ENCODE data around the gene GABPB1.

Gene GABPB1

DNA sequence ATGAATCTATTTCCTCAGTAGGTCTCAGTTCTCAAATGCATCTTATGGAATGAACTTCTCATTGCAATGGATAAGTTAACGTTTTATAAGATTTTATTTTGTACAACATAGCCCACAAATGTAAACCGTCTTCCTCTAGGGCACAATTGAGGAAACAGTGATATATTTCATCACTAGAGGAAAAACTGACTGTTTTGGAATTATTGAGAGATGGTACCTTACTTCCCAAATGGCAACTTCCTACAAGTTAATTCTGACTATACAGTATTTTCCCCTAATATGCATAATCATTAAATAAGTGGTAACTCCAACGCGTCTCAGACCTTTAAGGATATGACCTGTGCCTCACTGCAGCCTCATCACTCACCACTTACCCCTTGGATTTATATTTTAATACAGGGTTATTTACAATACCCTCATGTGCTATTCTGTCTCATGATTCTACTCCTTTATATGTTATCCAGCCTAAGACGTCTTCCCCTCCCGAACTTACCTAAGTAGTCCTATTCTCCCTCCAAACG, 13.3 kb downstream of the GABPB1 start:
- DNase-seq: no peak

DNA sequence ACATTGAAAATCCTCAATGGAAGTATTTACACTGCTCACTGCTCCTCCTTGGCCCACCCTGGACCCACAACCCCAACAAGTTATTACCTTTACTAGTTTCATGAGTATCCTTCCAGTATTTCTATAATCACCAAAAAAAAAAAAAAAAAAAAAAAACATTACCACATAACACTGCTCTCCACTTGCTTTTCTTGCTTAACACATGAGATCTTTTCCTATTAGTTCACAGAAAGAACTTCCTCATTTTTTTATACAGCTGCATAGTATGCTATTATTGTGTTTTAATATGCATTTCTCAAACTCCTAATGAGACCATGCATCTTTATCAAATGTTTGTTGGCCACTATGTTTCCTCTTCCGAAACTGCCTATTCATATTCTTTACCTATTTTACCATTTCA, 14.6 kb downstream of the GABPB1 start:
- no peak for DNase-seq

DNA sequence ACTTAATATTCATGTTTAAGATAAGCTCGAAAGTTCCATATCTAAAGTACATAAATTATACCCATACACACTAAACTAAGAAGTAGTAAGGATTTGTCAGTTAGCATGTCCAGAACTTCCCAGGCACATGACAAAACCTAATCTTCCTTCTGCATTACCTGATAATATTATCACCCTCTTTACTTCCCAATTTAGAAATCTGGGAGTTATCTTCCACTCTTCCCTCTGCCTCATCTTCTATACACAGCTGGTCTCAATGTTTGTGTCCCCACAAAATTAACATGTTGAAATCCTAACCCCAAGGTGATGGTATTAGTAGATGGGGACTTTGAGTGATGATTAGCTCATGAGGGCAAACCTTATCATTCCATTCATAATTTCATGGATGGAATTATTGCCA, 15.3 kb downstream of the GABPB1 start:
- no peak for DNase-seq

DNA sequence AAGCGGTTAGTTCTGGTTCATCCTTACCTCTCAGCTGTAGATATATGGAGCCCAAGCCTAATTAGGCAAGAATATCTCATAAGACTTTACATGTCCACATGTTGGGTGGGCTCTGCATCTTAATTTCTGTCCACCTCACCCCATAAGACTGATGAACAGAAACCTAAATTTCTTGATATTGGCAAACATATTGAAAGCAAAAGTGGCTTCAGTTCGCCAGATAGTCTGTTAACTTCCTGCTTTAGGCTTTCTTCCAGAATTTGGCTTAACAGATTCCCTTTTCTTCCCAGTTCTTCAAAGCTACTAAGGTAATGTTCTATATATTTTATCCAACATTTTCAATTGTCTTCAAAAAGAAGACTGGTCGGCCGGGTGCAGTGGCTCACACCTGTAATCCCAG, 19.7 kb downstream of the GABPB1 start:
- no peak for DNase-seq

DNA sequence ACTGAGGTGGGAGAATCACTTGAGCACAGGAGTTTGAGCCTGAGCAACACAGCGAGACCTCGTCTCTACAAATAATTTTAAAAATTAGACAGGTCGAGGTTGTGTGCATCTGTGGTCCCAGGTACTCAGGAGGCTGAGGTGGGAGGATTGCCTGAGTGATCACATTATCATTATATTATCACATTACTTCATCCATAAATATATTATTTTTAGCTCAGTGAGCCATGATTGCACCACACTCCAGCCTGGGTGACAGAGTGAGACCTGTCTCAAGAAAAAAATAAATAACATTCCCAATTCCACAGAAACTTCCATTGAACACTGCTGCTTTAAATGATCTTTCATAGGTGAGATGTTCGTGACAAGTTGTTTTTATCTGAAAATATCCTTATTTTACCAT, 21.8 kb downstream of the GABPB1 start:
- DNase-seq: no peak

DNA sequence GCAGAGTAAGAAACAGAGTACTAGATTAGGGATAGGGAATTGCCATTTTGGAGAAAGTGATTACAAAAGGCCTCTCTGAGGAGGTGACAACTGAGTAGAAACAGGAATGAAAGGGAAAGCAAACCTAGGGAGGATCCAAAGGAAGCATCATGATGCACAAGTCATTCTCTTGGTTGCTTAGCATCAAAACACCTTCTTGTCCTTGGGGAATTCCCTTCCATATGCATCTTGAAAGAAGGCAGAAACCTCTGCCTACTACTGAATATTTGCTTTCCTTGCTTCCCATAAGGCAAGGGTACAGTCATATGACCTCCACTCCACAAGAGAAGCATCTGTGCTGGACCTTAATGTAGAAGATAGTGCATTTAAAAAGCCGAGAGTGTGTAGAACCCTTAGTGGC, 24.1 kb downstream of the GABPB1 start:
- no peak for DNase-seq

DNA sequence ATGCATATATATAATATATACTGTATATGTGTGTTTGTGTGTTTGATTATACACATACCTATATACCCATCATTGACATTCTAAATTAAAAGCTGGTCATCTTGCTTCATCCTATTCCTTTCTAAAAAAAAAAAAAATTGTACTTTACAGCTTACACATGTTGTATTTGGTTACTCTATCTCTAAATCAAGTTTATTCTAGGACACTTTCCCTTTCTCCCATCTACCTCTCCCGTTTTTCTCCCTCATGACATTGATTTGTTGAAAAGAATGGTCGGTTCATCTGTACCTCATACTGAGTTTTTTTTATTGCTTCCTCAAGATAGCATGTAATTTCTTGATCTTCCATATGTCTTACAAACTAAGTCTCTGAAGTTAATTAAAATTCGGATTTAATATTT, 26.9 kb downstream of the GABPB1 start:
- DNase-seq: no peak

DNA sequence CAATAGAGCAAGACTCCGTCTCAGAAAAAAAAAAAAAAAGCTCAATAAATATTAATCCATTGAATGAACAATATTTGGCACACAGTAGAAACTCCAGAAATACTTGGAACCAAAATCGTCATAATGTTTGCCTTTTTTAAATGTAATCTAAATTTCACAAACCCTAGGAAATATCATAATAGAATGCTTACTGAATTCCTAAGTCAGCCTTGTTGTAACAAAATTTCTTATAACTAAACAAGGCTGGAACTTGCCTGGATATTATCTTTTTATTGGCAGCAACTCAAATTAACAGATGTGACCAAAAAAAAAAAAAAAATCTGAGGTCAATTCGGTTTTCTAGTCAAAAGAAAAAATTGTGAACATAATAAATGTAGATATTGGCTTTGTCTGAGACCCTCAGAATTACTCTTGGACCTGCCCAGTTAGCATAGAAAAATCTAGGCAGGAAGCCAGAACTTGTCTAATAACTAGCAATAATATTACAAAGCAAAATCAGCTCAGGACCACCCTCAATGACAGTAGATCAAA, 33.3 kb downstream of the GABPB1 start:
- no peak for DNase-seq

DNA sequence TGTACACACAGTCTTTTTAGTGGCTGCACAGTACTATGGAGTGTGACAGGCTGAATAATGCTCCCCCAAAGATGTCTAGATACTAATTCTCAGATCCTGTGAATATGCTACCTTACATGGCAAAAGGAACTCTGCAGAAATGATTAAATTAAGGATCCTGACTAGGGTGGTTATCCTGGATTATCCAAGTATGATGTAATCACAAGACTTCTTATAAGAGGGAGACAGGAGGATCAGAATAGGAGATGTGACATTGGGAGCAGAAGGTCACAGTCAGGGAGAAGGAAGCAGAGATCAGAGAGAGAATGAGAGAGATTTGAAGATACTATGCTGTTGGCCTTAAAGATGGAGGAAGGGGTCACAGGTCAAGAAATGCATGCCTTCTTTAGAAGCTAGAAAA, 34.5 kb downstream of the GABPB1 start:
- no peak for DNase-seq

DNA sequence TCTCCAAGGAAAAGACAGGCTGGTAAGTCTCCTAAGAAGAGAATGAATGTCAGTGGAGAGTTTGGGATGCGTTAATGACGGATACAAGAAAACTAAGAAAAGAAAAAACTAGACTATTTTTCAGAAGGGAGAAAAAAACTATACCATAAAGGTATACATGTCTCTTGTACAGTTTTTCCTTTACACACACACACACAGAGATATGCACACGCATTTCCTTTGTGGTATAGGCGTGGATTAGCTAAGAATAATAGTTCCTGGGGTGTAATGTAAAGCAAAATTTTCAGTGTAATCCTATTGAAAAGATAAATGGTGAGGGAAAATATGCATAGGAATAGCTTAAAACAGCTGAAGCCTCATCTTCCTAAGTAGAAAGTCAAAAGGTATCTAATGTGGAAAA, 36.3 kb downstream of the GABPB1 start:
- no peak for DNase-seq

DNA sequence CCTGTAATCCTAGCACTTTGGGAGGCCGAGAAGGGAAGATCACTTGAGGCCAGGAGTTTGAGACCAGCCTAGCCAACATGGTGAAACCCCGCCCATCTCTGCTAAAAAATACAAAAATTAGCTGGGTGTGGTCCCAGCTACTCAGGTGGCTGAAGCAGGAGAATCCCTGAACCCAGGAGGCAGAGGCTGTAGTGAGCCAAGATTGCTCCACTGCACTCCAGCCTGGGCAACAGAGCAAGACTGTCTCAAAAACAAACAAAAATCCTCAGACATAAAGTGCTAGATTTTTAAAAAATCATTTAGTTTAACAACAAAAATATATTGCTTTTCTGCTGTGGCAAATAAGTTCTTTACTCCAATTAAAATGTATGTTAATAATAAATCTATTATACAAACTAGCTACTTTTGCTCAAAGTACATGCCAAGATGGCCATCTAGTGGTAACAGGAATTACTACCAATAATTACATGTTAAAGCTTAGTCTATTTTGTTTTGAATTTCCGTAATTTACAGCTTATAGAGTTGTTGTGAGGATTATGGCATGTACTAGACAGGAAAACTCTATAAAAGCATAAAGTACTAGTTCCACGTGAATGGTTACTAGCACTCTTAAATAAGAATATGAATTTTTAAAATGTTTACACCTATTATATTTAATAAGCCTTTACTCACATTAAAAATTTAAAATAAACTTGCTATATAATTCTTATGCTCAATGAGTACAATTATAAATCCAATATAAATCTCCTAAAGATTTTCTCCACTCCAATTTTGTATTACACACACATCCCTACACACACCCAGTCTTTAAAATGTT, 39.0 kb downstream of the GABPB1 start:
- no peak for DNase-seq

DNA sequence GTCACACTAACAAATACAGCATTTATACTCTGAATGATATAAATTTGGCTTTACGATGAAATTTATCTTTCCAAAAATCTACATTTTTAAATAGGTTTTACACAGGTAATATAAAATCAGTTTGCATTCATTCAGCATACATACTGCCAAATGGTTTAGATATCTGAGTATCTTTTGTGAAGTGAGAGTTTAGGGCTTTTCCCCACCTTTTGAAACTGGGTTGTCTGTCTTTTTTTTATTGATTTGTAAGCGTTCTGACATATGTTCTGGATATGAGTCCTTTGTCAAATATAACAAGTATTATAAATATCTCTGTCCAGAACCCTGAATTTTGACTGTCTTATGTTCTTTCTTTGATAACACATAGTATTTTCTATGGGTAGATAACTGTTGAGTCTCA, 42.4 kb downstream of the GABPB1 start:
- DNase-seq: no peak

DNA sequence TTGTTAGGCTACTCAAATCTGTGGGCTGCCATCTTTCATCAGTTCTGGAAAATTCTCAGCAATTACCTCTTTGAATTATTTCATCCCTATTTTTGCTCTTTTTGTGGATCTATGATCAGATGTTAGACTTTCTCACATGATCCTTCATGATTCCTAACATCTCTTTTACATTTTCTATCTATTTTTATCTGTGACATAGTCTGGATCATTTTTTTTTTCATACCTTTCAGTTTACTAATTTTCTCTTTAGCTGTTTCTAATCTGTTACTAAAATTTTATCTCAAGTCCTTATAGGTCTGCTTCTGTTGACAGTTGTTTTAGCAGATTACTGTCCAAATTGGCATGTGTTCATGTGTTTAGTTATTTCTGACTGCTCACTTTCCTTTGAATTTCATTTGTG, 47.2 kb downstream of the GABPB1 start:
- no peak for DNase-seq

DNA sequence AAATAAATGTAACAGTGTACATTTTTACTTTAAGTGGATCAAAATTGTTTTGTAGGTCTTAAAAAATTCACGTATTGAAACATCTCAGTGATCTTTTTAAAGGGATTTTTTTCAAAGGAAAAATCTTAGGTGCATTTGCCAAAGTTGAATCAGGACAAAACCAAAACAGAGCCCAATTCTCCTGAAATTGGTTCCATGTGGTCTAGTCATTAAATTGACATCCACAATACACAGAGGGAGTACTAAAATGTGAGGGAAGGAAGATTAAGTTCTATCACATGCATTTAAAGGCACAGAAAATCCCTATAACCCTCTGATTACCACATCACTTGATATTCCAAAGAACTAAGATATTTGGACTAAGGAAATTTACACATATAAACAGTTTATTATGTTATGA, 50.2 kb downstream of the GABPB1 start:
- no peak for DNase-seq

DNA sequence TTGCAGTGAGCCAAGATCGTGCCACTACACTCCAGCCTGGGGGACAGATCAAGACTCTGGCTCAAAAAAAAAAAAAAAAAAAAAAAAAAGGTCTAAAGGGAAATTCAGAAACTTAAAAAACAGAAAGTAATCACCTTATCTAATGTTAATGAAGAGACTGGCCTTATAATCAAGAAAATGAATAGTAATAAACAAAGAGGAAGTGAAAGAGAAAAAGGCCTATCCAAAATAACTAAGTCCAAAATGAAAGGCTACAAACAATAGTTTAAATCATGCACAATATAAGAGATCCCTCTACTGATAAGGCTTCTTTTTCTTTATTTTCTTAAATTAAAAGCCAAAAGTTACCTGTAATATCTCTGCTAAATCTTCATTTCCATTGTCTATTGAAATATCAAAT, 52.4 kb downstream of the GABPB1 start:
- DNase-seq: no peak

DNA sequence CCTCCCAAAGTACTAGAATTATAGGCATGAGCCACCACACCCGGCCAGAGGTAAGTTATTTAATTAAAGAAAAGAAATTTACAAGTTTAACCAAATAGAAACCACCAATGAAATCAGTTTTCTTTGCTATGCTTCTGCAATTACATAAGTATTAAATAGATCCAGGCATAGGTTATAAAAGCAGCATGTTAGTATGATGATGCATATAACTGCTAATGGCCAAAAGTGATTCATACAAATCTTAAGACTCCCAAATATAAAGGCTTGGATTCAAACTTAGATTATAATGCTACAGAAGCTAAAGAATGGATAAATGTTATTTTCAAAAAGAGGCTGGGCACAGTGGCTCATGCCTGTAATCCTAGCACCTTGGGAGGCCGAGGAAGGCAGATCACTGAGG, 56.7 kb downstream of the GABPB1 start:
- DNase-seq: no peak

DNA sequence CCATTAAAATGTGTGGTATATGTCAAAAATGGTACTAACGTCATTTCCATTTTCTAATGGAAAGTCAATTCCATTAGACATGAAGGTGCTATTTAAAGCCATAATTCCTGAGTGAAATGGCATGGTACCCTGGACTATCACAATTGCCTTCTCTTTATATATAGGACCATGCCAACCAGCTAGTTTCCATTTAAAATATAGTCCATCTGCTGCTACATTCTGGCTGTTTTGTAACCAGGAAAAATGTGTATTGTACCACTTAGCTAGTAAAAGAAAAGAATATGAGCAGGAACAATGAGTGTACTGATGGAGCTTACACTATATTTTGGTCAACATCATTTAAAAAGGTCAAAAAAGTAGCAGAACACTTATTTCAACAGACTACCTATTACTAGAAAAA, 59.0 kb downstream of the GABPB1 start:
- no peak for DNase-seq

DNA sequence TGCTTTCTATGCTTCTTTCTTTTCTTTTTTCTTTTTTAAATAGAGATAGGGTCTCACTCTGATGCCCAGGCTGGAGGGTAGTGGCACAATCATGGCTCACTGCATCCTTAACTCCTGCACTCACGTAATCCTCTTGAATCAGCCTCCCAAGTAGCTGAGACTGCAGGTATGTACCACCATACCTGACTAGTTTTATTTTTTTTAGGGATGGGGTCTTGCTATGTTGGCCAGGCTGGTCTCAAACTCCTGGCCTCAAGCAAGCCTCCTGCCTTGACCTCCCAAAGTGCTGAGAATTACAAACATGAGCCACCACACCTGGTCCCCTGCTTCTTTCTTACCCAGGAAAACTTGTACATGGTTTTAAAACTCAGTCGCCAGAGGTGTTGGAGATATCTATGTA, 65.2 kb downstream of the GABPB1 start:
- no peak for DNase-seq

DNA sequence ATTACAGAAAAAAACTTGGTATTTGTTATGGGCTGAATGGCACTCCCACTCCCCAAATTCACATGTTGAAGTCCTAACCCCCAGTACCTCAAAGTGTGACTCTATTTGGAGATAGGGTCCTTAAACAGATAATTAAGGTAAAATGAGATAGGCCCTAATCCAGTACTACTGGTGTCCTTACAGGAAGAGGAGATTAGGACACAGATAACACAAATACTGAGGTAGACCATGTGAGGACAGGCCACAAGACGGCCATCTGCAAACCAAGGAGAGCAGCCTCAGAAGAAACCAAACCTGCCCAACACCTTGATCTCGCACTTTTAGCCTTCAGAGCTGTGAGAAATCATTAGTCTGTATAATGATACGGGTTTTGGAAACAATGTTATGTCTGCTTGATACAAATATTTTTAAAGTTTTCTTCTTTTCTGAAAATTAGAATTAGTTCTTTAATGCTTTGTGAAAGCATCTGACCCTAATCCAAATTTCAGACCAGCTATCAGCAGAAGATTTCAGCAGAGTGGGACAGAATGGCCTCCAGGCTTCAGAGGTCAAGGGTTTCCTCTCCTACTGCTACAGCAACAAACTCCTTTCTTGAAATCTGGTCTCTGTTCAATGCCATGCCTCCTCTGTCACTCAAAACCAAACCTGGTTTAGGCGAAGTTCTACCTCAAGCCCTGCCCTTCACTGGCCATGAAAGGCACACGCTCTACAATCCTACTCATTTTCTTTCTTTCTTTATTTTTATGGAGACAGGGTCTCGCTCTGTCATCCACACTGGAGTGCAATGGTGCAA, 67.5 kb downstream of the GABPB1 start:
- DNase-seq: no peak

DNA sequence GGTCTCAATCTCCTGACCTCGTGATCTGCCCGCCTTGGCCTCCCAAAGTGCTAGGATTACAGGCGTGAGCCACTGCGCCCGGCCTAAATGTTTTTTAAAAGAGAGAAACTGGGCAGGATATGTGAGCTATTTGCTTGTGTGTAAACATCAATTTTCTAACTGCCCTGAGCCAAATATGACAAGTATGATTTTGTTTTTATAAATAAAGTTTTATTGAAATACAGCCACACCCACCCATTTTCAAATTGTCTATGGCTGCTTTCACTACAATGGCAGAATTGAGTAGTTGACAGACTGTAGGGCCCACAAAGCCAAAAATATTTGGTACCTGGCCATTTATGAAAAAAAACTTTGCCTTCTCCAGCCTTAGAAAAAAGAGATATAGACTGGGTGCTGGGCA, 73.6 kb downstream of the GABPB1 start:
- no peak for DNase-seq

DNA sequence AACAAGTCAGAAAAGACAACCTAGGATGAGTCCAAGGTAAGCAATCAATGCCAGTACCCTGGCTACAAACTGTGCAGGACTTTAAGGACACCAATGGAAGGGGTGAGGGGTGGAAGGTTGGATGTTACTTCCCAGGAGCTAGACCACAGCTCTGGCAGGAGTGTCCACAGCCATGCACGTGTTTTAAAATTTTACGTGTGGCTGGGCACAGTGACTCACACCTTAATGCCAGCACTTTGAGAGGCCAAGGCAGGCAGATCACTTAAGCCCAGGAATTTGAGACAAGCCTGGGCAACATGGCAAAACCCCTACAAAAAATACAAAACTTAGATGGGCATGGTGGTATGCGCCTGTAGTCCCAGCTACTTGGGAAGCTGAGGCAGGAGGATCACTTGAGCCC, 74.7 kb downstream of the GABPB1 start:
- DNase-seq: no peak

DNA sequence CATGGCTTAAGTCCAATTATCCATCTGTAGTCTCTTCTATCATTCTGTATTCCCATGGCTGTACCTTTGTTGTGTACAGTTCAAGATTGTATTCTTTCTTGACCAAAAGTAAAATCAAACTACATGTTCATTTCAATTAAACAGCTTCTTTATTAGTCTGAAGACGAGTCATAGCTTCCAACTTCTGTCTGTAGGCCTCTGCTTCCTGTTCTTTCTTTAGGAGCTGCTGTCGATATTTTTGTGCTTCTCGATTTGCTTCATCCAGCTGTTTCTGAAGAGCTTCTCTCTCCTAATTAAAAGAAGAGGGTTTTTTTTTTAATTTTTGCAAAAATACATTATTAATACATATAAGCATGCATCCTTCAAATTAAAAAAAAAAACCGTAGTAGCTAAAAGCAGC, 76.5 kb downstream of the GABPB1 start:
- DNase-seq: no peak

DNA sequence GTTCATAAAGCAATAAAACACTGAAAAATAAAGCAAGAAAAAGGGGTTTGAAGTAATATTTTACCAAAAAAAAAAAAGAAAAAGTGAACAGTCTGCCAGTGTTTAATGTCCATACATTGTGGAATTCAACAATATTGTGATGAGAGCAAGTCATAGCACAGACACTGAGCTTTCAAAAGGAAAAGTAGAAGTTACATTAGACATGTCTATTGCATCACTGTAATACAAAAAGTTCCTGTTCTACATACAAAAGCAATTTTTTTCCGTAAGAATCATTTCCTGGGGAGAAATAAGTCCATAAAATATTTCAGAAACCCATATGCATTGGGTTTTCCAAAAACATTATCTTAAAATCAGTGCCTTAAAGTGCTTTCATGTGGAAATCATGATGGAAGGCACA, 77.6 kb downstream of the GABPB1 start:
- DNase-seq: no peak

DNA sequence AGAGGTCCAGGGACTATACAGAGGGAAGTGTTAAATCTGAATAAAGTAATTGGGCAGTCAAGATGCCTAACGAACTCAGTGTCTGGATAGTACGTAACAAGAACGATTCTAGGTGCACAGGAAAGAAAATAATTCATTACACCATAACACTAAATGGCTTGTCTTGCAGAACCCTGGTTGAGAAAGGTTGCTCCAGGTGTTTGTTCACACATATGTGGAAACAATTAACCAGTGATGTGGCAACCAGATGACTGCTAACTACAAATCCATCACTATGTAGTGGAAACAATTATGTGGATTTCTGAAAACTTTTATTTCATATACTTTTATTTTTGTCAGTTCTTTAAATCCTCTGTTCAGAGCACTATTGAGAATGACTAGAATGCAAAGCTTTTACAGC, 79.1 kb downstream of the GABPB1 start:
- DNase-seq: no peak

All from CD4-positive, alpha-beta T cell treated with Interleukin-6 for 4 hours (primary cell).